Endothelial cell of umbilical vein (primary cell): Measurements from ENCODE around the gene GATA1.

Source experiments
- CTCF ChIP-seq, 2 donors: IDR thresholded peaks; 1 replicate in 1 of 2; 2 replicates in 1 of 2; pipeline ENCODE4 v1.5.1; 2011; ENCODE audit warnings: low read length in 2 of 2, mild to moderate bottlenecking in 2 of 2, moderate library complexity in 2 of 2, control low read depth in 1 of 2, inconsistent platforms in 1 of 2, low read depth in 1 of 2; ENCODE audit not compliant: insufficient read depth in 1 of 2; ENCODE audit errors: extremely low read depth in 1 of 2
- EZH2 ChIP-seq: IDR thresholded peaks from 2 replicates; pipeline ENCODE4 v1.6.1; 2012; ENCODE audit warnings: borderline replicate concordance, low read depth, mild to moderate bottlenecking, moderate library complexity, low read length, inconsistent platforms; ENCODE audit not compliant: severe bottlenecking
- JUN ChIP-seq: IDR thresholded peaks from 2 replicates; pipeline ENCODE4 v1.6.1; 2011; ENCODE audit warnings: borderline replicate concordance, low read depth; ENCODE audit not compliant: insufficient read length, insufficient read depth
- MAX ChIP-seq: IDR thresholded peaks from 2 replicates; pipeline ENCODE4 v1.6.1; 2011; ENCODE audit not compliant: insufficient read depth, insufficient read length
- MYC ChIP-seq: IDR thresholded peaks from one replicate; pipeline ENCODE4 v1.6.1; 2011; ENCODE audit warnings: mild to moderate bottlenecking, low read depth, low read length
- POLR2A ChIP-seq: IDR thresholded peaks from 2 replicates; pipeline ENCODE4 v1.6.1; 2012; ENCODE audit warnings: low read depth, mild to moderate bottlenecking, control low read depth, low read length
- POLR2AphosphoS5 ChIP-seq: IDR thresholded peaks from 2 replicates; pipeline ENCODE4 v1.6.1; 2012; ENCODE audit warnings: low read depth, mild to moderate bottlenecking, control low read depth, low read length, moderate library complexity; ENCODE audit not compliant: insufficient read depth

DNA sequence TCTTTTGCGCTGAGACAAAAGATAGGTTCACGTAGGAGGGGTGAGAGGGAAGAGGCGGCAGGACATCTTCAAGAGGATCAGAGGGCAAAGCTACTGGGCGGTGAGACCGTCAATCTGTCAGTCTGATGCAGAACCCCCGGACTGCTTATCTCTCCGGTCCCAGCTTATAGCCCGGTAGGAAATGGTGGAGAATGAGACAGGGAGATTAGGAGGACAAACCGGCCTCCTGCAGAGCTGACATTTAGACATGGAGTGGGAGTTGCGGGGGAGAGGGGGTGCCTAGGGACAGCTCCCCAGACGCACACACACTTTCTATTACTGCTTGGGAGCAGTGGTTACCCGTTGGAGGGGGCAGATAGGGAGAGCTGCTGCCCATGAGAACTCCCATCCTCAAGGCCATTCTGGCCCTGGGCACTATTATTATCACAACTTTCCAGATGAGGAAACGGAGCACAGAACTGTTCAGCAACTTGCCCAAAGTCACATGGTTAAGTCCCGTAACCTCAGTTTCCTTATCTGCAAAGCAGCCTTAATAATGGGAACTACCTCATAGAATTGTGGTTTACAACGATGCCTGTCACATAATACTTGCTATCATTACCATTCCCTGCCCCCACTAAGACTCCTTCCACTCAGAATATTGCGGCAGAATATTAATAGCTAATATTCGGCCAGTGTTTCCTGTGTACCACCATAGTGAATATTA is 14.3 kb downstream of the GATA1 start:
- no peak for TF ChIP-seq CTCF (IDR thresholded peaks at IDR 0.05; ENCODE audit: extremely low read depth in 1 of 2, insufficient read depth in 1 of 2, low read depth in 1 of 2, low read length in 2 of 2)
- TF ChIP-seq EZH2 = no peak
- TF ChIP-seq MYC = no peak
- TF ChIP-seq MAX = no peak
- no peak for TF ChIP-seq POLR2A
- no peak for TF ChIP-seq JUN
- no peak for TF ChIP-seq POLR2AphosphoS5
